HG03039 (cell line): ENCODE data around the gene ITGB2.

Source experiments
- ATAC-seq: cut with Tn5 transposase; IDR thresholded peaks from one replicate; pipeline ENCODE4 v1.9.1; 2021; ENCODE audit warnings: mild to moderate bottlenecking, moderate library complexity; ENCODE audit not compliant: unreplicated experiment

ITGB2 gene

GRCh38 chr21:44920694-44921604 lies at the start of gene ITGB2:
Gene ITGB2 (minus strand): TSS chr21:44920899. CDS start chr21:44910782, 10,117 bp downstream.
- no peak for ATAC-seq

DNA sequence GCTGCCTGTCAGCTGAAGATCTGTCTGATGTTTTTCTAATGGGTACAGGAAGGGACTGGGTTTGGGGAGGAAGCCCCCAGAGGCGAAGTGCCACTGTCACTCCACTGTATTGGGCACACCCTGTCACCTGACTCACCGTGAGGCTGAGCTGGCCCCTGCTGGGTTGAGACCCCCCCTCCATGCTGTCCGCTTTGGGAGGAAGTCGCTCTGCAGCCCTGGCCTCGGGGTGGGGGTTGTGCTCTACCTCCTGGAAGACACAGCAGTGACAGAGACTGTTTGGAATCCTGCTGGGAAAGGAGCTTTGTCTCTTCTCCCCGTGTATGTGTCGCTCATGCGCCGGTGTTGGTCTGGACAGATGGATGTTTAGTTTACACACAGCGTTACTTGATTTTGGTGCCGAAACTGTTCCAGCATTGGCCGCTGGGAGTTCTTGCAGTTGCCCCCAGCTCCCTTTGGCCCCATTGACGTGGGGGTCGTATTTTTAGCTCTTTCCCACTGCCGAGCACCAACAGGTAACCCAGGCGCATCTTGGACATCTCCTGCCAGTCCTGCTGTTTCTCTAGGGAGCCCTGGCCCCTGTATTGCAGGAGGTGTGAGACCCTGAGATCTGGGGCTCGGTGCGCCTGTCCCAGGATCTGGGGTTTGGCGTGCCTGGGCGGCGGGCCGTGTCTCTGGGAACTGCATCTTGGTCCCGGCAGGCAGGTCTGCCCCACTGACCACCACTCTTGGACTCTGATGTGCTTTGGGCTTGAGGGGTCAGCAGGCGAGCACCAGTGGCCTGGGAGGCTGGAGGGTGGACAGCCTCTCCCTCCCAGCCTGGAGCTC lies 49.4 kb upstream of the ITGB2 start:
- ATAC-seq: no peak

GRCh38 chr21:44969066-44969670 lies 48.5 kb upstream of the ITGB2 start:
- no peak for ATAC-seq

- ATAC-seq: no peak
Measured at GRCh38 chr21:44967082-44968047, 46.7 kb upstream of the ITGB2 start.

DNA sequence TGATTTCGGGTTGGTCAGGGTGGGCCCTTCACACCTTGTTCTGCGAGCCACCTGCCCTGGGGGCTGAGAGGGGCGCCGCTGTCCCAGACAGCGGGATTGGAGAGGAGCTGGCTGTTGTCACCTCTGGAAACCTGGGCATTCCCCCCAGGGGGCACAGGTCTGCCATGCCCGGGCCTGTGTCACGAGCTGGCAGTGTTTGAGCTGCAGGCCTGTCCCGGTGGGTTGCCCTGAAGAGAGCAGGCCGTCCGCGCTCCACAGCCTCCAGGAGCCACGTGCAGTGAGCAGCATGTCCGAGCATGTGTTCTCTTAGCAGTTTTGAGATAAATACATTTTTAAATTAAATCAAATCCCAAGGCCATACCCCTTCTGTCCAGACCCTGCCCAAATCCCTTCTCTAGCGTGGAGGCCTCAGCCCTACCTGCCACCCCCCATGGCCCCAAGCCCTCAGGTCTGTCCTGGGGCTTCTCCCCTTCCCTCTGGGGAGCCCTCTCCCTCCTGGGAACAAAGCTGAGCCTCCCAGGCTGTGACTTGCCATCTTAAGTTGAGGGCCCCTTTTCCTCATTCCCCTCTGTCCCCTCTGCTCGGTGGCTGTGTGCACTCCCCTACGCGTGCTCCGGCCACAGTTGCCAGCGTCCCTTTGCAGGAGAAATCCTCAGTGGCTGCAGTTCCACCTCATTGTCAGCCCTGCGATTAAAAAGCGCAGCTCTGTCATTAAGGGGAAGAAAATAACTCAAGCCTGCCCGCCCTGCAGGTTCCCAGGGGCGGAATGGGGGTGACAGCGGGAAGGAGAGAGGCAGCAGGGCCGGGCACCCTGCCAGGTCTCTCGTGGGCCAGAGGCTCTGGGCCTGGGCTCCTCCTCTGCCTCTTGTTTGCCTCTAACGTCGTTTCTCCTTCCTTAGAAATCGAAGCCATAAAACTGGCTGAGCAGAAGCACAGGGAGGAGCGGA lies 45.7 kb upstream of the ITGB2 start:
- ATAC-seq: no peak

GRCh38 chr21:44965251-44966022 lies 44.7 kb upstream of the ITGB2 start:
- ATAC-seq: no peak

DNA sequence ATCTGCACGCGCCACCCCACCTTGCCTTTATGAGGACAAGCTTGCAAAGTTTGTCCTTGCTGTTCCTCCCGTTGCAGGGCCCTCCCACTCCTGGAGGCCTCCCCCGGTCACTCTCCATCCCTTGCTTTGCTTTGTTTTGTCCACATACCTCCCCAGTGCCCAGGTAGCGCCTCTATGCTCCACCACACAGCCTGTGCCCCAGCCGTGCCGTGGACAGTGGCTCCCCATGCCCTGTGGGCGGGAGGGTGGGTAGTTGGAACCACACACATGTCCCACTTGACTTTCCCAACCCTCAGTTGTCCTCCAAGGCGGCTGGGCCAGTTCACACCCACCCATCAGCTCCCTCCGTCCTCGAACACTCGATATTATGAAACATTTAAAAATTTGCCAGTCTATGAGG lies 43.7 kb upstream of the ITGB2 start:
- no peak for ATAC-seq

DNA sequence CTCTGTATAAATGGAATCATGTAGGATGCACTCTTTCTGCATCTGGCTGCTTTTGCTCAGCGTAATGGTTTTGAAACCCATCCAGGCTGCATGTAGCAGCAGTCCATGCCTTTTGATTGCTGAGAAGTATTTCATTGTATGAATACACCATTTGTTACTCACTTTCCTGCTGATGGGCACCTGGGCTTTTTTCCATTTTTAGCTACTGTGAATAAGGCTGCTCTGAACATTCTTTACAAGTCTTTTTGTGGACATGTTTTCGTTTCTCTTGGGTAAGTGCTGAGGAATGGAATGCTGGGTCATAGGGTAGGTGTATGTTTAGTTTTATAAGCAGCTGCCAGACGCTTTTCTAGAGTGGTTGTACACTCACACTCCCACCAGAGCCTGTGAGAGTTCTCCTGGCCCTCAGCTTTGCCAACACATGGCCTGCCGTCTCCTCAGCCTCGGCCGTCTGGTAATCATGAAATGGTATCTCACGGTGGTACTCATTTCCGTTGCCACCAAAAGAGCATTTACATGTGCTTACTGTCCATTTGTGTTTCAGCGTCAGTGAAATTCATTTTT lies 41.8 kb upstream of the ITGB2 start:
- ATAC-seq: no peak

DNA sequence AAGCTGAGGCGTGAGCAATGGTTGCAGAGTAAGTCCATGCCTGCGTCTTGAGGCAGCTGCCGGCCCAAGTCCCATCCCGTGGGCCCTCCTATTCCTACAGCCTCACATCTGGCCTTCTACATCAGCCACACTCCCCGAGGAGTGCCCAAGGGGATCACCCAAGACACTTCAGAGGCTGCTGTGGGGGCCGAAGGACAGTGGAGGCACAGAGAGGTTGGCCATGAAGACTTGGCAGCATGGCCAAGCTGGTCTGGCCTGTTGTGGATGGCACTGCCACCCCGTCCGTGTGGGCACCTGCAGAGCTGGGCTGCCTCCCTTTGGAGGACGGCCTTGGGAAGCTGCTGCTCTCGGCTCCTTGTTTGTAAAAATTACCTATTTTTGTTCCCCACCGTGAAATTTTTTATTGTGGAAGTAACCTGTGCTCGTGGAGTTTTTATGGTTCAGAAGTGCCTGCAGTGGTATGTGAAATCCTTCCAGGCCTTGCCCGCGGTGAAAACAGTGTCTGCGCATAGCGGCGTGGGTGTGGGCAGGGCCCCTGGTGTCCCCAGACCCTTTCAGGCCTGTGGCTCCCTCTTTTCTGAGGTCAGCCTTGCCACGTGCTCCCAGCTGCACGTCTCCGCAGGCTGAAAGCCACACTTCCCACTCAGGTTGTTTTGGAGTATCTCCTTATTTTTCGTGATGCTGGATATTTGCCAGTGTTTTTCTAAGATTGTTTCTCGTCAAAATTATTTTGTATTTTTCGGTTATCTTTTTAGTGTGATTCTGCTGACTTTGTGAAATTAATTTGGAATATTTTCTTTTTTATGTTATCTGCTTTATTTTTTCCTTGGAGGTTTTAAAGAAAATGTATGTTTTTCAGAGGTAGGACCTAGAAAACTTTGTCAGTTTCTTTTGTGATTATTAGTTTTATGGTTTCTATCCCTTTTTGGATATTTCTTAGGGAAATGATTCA lies 39.7 kb upstream of the ITGB2 start:
- ATAC-seq: no peak

GRCh38 chr21:44959376-44960091 lies 38.8 kb upstream of the ITGB2 start:
- ATAC-seq: no peak

- no peak for ATAC-seq
Measured at GRCh38 chr21:44958471-44959191, 37.9 kb upstream of the ITGB2 start.

- no peak for ATAC-seq
Measured at GRCh38 chr21:44957901-44958451, 37.3 kb upstream of the ITGB2 start.

DNA sequence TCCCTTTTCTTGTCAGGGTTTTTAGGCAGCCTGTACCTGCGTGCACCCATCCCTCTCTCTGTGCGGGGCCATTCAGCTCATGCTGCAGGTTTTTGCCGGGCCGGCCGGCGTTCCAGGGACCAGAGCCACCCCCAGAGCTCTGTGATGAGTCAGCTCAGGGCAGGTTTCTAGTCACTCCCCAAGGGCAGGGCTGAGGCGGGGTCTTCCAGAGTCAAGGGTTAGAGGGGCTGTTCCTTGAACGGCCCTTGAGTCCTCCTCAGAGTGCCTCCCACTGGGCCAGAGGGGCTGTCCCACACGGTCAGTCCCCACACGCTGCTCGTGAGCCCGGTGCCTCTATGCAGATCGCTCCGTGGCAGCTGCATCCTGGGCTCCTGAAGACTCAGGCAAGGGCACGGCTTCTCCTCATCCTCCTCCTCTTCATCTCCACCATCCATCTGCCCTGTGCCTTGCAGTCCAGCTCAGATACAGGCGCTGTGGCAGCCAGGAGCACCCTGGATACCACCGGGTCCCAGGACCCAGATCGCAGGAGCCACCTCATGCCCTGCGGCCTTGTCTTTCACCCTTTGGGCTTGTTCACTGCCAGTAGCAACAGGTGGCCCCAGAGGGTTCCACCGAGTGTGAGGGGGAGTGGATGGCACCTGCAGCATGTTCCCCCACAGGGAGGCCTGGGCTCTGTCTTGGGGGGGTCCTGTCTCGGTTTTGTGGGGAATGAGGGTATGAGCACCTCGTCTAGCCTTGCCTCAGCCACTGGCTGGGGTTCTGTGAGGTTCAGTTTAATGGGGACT lies 36.5 kb upstream of the ITGB2 start:
- no peak for ATAC-seq

- ATAC-seq: no peak
Measured at GRCh38 chr21:44956356-44957046, 35.8 kb upstream of the ITGB2 start.
